Vein endothelial cell (primary cell): ENCODE results near the gene GRPEL2. TPM values are rescaled to one million over a fixed set of nuclear protein-coding genes. Genes with fewer than 3 reads are reported as not detected.

Experiments
- total RNA-seq: library from RNA; depleted of rRNA; stranded (reverse); fragments of >200 nt; gene quantifications from 2 replicates; pipeline ENCODE4 v1.2.3, GENCODE V29; 2012

Gene GRPEL2
- total RNA-seq = 33.0 and 52.4 TPM in 2 replicates

GRCh38 chr5:149345147-149345891 lies at the start of gene GRPEL2:
TSS of gene GRPEL2 (plus strand) at chr5:149345499. CDS start at chr5:149345540, 41 bp downstream.

GRCh38 chr5:149357370-149358293 lies 12.3 kb downstream of the GRPEL2 start, which contains the start of gene PCYOX1L:
TSS of gene PCYOX1L (plus strand) at chr5:149358046. CDS start at chr5:149358069, 23 bp downstream.

GRCh38 chr5:149379177-149379761 lies 34.0 kb downstream of the GRPEL2 start, which contains the start of gene IL17B:
TSS of gene IL17B (minus strand) at chr5:149379292. CDS start at chr5:149379225, 67 bp downstream.

Other genes starting within 250 kb of the GRPEL2 start
- 40.5 and 45.9 TPM in 2 replicates for gene ABLIM3, start 204.0 kb upstream of the GRPEL2 start, total RNA-seq
- 98.3 and 130 TPM in 2 replicates for gene AFAP1L1, start 73.6 kb upstream of the GRPEL2 start, total RNA-seq
- 12.9 and 15.4 TPM in 2 replicates for gene PCYOX1L, start 12.5 kb downstream of the GRPEL2 start, total RNA-seq
- gene IL17B, start 33.8 kb downstream of the GRPEL2 start, total RNA-seq = not detected in 2 replicates
- gene CSNK1A1, start 205.9 kb downstream of the GRPEL2 start, total RNA-seq = 423 and 457 TPM in 2 replicates
- 11.0 and 16.7 TPM in 2 replicates for gene ARHGEF37, start 236.0 kb downstream of the GRPEL2 start, total RNA-seq